Measurements from ENCODE around the gene FCRL2. TPM values are rescaled to one million over a fixed set of nuclear protein-coding genes. Genes with fewer than 3 reads are reported as not detected.

The FCRL2 gene
- total RNA-seq, 1 donor from 2014 or later: not detected

DNA sequence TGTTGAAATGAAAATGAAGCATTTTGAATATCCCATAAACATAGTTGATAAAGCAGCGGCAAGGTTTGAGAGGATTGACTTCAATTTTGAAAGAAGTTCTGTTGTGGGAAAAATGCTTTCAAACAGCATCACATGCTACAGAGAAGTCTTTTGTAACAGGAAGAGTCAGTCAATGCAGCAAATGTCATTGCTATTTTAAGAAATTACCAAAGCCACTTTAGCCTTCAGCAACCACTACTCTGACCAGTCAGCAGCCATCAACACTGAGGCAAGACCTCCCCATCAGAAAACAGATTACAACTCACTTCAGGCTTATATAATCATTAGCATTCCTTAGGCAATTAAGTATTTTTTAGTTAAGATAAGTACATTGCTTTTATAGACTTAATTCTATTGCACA, 42.6 kb downstream of the FCRL2 start:
- no peaks in the 10 kb centered on the region for H3K4me1 Mint-ChIP-seq (ENCODE audit: low read depth)
- intact Hi-C loops (cut with micrococcal nuclease): no loop called here
- peaks cover 4% of the 10 kb centered on the region for H3K27me3 Mint-ChIP-seq (ENCODE audit: insufficient read depth)
- no peaks in the 10 kb centered on the region for H3K36me3 Mint-ChIP-seq (ENCODE audit: low read depth)
- no peaks in the 10 kb centered on the region for H3K9me3 Mint-ChIP-seq
- no peak overlapping the region for H3K27ac Mint-ChIP-seq
- no peak for DNase-seq (ENCODE audit: low spot score)
- no peak overlapping the region for H3K4me3 Mint-ChIP-seq

DNA sequence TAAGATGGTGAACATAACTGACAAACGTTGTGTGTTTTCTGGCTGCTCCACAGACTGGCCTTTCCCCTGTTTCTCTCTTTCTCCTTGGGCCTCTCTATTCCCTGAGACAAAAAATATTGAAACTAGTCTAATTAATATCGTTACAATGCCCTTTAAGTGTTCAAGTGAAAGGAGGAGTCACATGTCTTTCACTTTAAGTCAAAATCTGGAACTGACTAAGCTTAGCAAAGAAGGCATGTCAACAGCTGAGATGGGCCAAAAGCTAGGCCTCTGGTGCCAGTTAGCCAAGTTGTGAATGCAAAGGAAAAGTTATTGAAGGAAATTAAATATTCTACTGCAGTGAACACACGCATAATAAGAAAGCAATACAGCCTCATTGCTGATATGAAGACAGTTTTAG, 44.2 kb downstream of the FCRL2 start:
- Mint-ChIP-seq H3K9me3 (no peaks in the 10 kb centered on the region), H3K27ac (no peak overlapping the region), H3K4me3 (no peak overlapping the region), H3K27me3 (ENCODE audit: insufficient read depth) (peaks cover 4% of the 10 kb centered on the region), H3K36me3 (ENCODE audit: low read depth) (no peaks in the 10 kb centered on the region), H3K4me1 (ENCODE audit: low read depth) (no peaks in the 10 kb centered on the region)
- DNase-seq (ENCODE audit: low spot score): no peak
- intact Hi-C loops (cut with micrococcal nuclease): no loop called here

DNA sequence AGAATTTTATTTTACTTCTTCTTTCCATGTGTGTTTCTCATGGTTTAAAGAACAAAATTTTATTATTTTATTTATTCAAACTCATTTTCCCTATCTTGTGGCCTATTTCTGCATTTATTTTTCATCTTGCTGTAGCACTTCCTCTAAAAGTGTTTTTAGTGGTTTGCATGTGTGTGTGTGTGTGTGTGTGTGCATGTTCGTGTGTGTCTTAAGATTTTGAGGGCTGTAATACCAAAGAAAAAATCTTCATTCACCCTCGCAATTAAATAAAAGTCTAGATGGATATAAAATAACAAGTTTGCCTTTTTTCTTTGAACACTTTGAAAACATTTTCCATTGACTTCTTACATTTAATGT, 51.7 kb downstream of the FCRL2 start:
- no peaks in the 10 kb centered on the region for H3K4me1 Mint-ChIP-seq (ENCODE audit: low read depth)
- H3K9me3 Mint-ChIP-seq: peaks cover 14% of the 10 kb centered on the region
- H3K27me3 Mint-ChIP-seq (ENCODE audit: insufficient read depth): no peaks in the 10 kb centered on the region
- H3K27ac Mint-ChIP-seq: no peak overlapping the region
- no peak for DNase-seq (ENCODE audit: low spot score)
- H3K36me3 Mint-ChIP-seq (ENCODE audit: low read depth): no peaks in the 10 kb centered on the region
- H3K4me3 Mint-ChIP-seq: no peak overlapping the region
- intact Hi-C loops (cut with micrococcal nuclease): no loop called here

DNA sequence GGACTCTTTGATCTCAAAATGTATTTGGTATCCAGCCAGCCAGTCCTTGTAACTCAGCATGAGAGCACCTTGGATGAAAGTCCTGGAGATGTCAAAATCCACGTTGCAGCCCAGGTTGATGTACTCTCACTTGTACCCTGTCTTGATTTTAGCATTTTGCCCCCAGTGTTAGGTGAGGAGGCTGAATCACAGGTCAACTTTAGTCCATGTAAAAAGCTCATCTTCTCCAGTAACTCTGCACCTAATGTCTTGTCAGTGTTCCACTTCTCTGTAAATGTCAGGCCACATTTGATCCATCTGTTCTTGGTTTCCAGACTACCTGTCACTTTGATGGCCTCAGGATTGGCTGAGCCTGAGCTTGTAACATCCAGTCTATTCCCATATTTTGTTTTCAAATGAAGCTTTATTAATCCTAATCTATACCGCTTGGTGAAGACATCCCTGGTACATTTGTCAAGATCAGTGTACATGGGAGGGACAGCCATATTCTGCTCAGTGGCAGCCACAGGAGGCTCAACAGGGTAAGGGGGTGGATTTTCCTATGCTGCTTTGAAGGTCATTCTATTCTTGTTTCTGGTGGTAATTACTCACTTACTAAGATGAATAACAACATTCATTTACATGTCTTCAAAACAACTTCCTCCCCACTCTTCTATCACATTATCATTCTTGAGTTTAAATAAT, 52.3 kb downstream of the FCRL2 start:
- DNase-seq (ENCODE audit: low spot score): no peak
- Mint-ChIP-seq H3K27ac (no peak overlapping the region), H3K9me3 (peaks cover 14% of the 10 kb centered on the region), H3K36me3 (ENCODE audit: low read depth) (no peaks in the 10 kb centered on the region), H3K4me3 (no peak overlapping the region), H3K4me1 (ENCODE audit: low read depth) (no peaks in the 10 kb centered on the region), H3K27me3 (ENCODE audit: insufficient read depth) (no peaks in the 10 kb centered on the region)
- intact Hi-C loops (cut with micrococcal nuclease): no loop called here

DNA sequence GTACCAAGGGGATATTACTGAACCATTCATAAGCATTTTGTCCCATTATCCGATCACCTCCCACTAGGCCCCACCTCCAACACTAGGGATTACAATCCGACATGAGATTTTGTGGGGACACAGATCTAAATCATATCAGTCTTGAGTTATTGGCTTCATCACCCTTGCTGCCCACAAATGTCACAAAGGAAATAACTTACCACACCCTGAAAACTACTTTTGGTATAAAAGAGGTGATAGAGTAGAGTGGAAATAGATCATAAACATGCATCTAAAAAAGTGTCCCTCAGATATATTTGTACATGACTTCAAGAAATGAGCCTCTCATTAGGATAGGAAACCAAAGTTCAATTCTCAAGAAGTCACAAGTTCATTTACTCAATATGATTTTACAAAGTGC, 53.8 kb downstream of the FCRL2 start:
- Mint-ChIP-seq H3K4me1 (ENCODE audit: low read depth) (no peaks in the 10 kb centered on the region), H3K27me3 (ENCODE audit: insufficient read depth) (no peaks in the 10 kb centered on the region), H3K36me3 (ENCODE audit: low read depth) (no peaks in the 10 kb centered on the region), H3K4me3 (no peak overlapping the region), H3K9me3 (peaks cover 14% of the 10 kb centered on the region), H3K27ac (no peak overlapping the region)
- intact Hi-C loops (cut with micrococcal nuclease): no loop called here
- no peak for DNase-seq (ENCODE audit: low spot score)

DNA sequence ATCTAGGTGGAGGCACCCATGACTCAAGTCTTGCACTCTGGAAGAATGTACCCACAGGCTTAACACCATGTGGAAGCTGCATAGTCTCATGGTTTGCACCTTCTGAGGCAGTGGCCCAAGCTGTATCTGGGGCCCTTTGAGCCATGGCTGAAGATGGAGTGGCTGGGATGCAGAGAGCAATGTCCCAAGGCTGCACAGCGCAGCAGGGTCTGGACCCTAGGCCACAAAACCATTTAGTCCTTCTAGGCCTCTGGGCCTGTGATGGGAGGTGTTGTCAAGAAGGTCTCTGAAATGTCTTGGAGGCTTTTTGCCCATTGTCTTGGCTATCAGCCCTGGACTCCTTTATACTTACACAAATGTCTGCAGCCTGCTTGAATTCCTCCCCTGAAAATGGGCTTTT, 54.9 kb downstream of the FCRL2 start:
- Mint-ChIP-seq H3K36me3 (ENCODE audit: low read depth) (no peaks in the 10 kb centered on the region), H3K4me3 (no peak overlapping the region), H3K9me3 (peaks cover 14% of the 10 kb centered on the region), H3K27me3 (ENCODE audit: insufficient read depth) (no peaks in the 10 kb centered on the region), H3K4me1 (ENCODE audit: low read depth) (no peaks in the 10 kb centered on the region), H3K27ac (no peak overlapping the region)
- no peak for DNase-seq (ENCODE audit: low spot score)
- intact Hi-C loops (cut with micrococcal nuclease): no loop called here

DNA sequence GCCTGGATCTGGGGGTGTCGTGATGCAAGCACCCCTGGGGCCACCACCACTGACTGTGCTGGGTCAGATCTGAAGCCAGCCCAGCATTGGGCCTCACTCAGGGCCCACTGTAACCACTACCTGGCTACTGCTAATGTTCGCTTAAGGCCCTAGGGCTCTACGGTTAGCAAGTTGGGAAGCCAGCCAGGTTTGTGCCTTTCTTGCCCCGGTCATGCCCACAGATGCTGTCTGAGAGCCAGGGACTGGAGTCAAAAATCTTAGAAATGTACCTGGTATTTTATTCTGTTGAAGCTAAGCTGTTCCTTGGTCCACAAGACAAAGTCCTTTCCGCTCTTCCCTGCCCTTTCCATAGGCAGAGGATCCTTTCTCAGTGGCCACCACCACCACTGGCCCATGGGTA, 61.2 kb downstream of the FCRL2 start:
- intact Hi-C loops (cut with micrococcal nuclease): no loop called here
- H3K27ac Mint-ChIP-seq: no peak overlapping the region
- no peak for DNase-seq (ENCODE audit: low spot score)
- peaks cover under 1% of the 10 kb centered on the region for H3K9me3 Mint-ChIP-seq
- H3K36me3 Mint-ChIP-seq (ENCODE audit: low read depth): no peaks in the 10 kb centered on the region
- H3K27me3 Mint-ChIP-seq (ENCODE audit: insufficient read depth): no peaks in the 10 kb centered on the region
- H3K4me1 Mint-ChIP-seq (ENCODE audit: low read depth): no peaks in the 10 kb centered on the region
- H3K4me3 Mint-ChIP-seq: no peak overlapping the region

DNA sequence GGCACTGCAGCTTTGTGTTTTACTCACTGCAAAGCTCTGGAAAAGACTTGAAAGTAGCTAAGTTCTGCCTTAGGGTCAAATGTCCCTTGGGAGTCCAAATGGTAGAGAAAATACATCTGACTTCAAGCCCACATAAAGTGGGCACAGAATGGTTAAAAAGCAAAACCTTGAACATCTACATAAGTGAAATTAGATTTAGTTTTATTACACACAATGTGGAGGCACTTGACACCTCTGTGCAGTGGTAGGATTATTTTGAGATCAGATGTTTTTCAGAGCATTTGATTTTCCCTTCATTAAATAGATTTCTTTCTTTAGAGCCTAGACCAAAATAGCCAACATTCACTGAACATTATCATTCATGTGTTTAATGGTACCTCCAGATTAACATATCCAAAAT, 65.1 kb downstream of the FCRL2 start:
- H3K27me3 Mint-ChIP-seq (ENCODE audit: insufficient read depth): no peaks in the 10 kb centered on the region
- DNase-seq (ENCODE audit: low spot score): no peak
- no peak overlapping the region for H3K4me3 Mint-ChIP-seq
- H3K4me1 Mint-ChIP-seq (ENCODE audit: low read depth): no peaks in the 10 kb centered on the region
- H3K27ac Mint-ChIP-seq: no peak overlapping the region
- no peaks in the 10 kb centered on the region for H3K36me3 Mint-ChIP-seq (ENCODE audit: low read depth)
- intact Hi-C loops (cut with micrococcal nuclease): no loop called here
- no peaks in the 10 kb centered on the region for H3K9me3 Mint-ChIP-seq

DNA sequence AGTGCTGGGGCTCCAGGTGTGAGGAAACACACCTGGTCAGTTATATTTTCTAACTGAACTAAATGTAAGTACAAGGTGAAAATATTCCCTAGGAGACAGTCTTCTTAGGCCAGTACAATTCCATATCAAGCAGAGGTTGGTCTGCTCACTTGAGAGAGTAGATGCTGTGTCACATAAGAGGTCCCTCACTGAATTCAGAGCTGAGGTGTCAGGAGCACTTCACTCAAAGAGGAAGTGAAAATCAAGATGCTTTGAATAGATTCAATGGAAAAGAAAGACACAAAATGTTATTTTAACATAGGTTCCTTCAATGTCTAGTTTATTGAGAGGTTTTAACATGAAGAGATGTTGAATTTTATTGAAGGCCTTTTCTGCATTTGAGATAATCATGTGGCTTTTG, 72.1 kb downstream of the FCRL2 start:
- Mint-ChIP-seq H3K4me1 (ENCODE audit: low read depth) (no peaks in the 10 kb centered on the region), H3K4me3 (no peak overlapping the region), H3K27ac (no peak overlapping the region), H3K9me3 (no peaks in the 10 kb centered on the region), H3K36me3 (ENCODE audit: low read depth) (no peaks in the 10 kb centered on the region), H3K27me3 (ENCODE audit: insufficient read depth) (no peaks in the 10 kb centered on the region)
- no peak for DNase-seq (ENCODE audit: low spot score)
- intact Hi-C loops (cut with micrococcal nuclease): no loop called here

DNA sequence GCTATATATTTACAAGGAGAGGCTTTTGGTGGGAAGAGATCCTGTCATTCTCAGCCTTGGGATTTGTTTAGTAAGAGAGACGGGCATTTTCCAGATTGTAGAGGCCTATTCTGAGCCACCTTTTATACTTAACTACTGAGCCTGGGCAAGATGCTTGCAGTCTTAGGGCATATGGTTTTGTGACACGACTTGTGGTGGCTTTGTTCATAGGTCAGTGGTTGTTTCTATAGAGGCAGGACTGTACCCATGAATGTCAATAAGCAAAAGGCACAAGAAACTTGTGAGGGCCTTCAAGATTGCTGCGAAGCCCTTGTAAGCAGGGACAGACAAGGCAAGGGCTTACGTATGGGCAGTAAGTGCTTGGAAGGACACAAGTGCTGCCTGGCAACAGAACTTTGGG, 73.0 kb downstream of the FCRL2 start:
- Mint-ChIP-seq H3K36me3 (ENCODE audit: low read depth) (no peaks in the 10 kb centered on the region), H3K4me3 (no peak overlapping the region), H3K4me1 (ENCODE audit: low read depth) (no peaks in the 10 kb centered on the region), H3K9me3 (no peaks in the 10 kb centered on the region), H3K27me3 (ENCODE audit: insufficient read depth) (peaks cover 5% of the 10 kb centered on the region), H3K27ac (no peak overlapping the region)
- no peak for DNase-seq (ENCODE audit: low spot score)
- intact Hi-C loops (cut with micrococcal nuclease): no loop called here

DNA sequence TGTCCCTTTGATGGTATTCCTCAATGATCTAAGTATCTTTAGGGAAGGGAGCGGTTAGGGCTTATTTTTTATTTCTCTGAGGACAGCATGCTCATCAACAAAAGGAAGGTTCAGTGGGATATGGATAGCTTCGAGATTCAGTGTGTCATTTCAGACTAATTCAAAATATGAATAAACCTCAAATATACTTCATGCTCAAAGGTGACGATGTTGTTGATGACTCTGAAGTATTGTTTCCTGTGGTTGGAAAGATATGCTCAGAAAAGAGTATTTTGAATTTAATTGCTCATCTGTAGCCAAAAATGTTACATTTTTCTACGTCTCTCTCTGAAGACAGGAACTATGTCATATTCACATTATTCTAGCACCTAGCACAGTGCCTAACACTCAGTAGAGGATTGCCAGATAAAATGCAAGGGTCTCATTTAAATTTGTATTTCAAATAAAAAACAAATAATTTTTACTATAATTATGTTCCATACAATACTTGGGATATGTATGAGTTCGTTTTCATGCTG, 74.6 kb downstream of the FCRL2 start:
- Mint-ChIP-seq H3K4me1 (ENCODE audit: low read depth) (no peaks in the 10 kb centered on the region), H3K9me3 (no peaks in the 10 kb centered on the region), H3K27me3 (ENCODE audit: insufficient read depth) (peaks cover 5% of the 10 kb centered on the region), H3K36me3 (ENCODE audit: low read depth) (no peaks in the 10 kb centered on the region), H3K27ac (no peak overlapping the region), H3K4me3 (no peak overlapping the region)
- no peak for DNase-seq (ENCODE audit: low spot score)
- intact Hi-C loops (cut with micrococcal nuclease): no loop called here

DNA sequence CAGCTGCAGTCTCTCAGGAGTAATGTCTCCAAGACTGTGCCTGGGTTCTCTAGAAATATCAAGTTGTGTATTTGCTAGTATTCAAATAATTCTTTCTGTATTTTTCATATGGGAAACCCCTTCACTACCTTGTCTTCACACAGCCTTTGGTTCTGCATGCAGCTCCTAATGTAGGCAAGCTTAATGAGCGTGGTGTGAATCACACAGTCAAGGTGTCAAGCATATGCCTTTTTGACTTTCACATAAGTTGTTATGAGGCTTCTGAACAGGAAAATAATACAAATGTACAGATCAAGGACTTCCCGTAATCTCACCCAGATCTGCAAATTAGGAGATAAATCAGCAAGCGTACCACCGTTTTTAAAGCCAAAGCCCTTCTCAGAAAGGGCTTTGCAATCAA, 76.2 kb downstream of the FCRL2 start, which contains the start of gene FCRL3:
Gene FCRL3, minus strand, starts transcription at position 38 of the 400 bp plus-strand sequence. CDS start 280 bp downstream, outside the sequence.
- H3K4me1 Mint-ChIP-seq (ENCODE audit: low read depth): no peaks in the 10 kb centered on the region
- H3K9me3 Mint-ChIP-seq: no peaks in the 10 kb centered on the region
- DNase-seq (ENCODE audit: low spot score): no peak
- H3K27ac Mint-ChIP-seq: no peak within 1 kb of the TSS
- intact Hi-C loops (cut with micrococcal nuclease): no loop called here
- peaks cover 8% of the 10 kb centered on the region for H3K27me3 Mint-ChIP-seq (ENCODE audit: insufficient read depth)
- no peak within 1 kb of the TSS for H3K4me3 Mint-ChIP-seq
- H3K36me3 Mint-ChIP-seq (ENCODE audit: low read depth): no peaks in the 10 kb centered on the region

DNA sequence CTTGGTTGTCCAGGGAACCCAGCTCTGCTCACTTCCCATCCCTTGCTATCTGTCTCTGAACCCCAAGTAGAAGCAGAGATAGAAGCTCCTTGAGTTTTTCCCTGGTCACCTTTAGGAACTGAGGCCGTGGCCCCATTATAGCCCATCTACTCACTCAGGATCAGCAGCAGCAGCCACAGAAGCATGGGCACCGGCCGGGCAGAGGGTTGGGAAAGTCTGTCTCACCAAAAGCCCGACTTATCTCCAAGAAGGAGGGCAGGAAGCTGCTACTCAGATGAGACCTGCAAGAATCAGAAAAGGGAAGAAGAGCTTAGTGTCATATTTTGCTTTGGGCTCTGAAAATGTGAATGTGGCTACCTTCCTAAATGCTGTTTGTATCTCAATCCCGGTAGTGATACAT, 76.6 kb downstream of the FCRL2 start:
- Mint-ChIP-seq H3K27ac (no peak overlapping the region), H3K4me3 (no peak overlapping the region), H3K4me1 (ENCODE audit: low read depth) (no peaks in the 10 kb centered on the region), H3K36me3 (ENCODE audit: low read depth) (no peaks in the 10 kb centered on the region), H3K27me3 (ENCODE audit: insufficient read depth) (peaks cover 8% of the 10 kb centered on the region), H3K9me3 (no peaks in the 10 kb centered on the region)
- intact Hi-C loops (cut with micrococcal nuclease): no loop called here
- no peak for DNase-seq (ENCODE audit: low spot score)
